A673 (cell line): ENCODE measurements around the gene ALG6. TPM values are rescaled to one million over a fixed set of nuclear protein-coding genes. Genes with fewer than 3 reads are reported as not detected.

Source experiments
- BruUV-seq: library from RNA; stranded (reverse); fragments of 400-500 nt; replicated peaks from 2 replicates; lab custom pipeline; 2021; lab: Mats Ljungman, UMichigan
- CTCF ChIA-PET: fragments of 300-600 bp; sonication (Branson Sonifier 250); formaldehyde crosslinking; loops from one replicate; lab custom pipeline; 2022; ENCODE audit warnings: antibody characterized with exemption; lab: Charles Lee
- POLR2A ChIA-PET: fragments of 300-600 bp; sonication (Branson Sonifier 250); formaldehyde crosslinking; loops from one replicate; lab custom pipeline; 2022; ENCODE audit warnings: antibody characterized with exemption; ENCODE audit not compliant: low non-redundant PET; lab: Charles Lee
- DNase-seq: peaks from one replicate; pipeline ENCODE4 v3.0.0-alpha.2; 2015; ENCODE audit warnings: low spot score
- H3K27ac ChIP-seq: fragments of 200-600 bp; sonication (generic); 2 replicates; pipeline ENCODE4 v1.5.1; 2016; ENCODE audit warnings: mixed run types, low read depth, mild to moderate bottlenecking, mixed read lengths, antibody characterized with exemption, low read length; ENCODE audit not compliant: poor library complexity, severe bottlenecking
- H3K27me3 ChIP-seq: fragments of 200-600 bp; sonication (generic); replicated peaks from 2 replicates; pipeline ENCODE4 v1.6.1; 2017; ENCODE audit warnings: mixed run types, low read depth, mild to moderate bottlenecking, mixed read lengths, antibody characterized with exemption, low read length; ENCODE audit not compliant: insufficient read depth, poor library complexity
- H3K36me3 ChIP-seq: fragments of 200-600 bp; sonication (generic); 2 replicates; pipeline ENCODE4 v1.6.1; 2016; ENCODE audit warnings: mixed run types, mild to moderate bottlenecking, mixed read lengths, antibody characterized with exemption, low read length; ENCODE audit not compliant: insufficient read depth, poor library complexity, severe bottlenecking
- H3K4me1 ChIP-seq: fragments of 200-600 bp; sonication (generic); 2 replicates; pipeline ENCODE4 v1.6.1; 2017; ENCODE audit warnings: mixed run types, mild to moderate bottlenecking, mixed read lengths, antibody characterized with exemption, low read length; ENCODE audit not compliant: insufficient read depth, poor library complexity, severe bottlenecking
- H3K4me3 ChIP-seq: fragments of 200-600 bp; sonication (generic); 2 replicates; pipeline ENCODE4 v1.5.1; 2016; ENCODE audit warnings: low read depth, mixed run types, mild to moderate bottlenecking, mixed read lengths, low read length; ENCODE audit not compliant: poor library complexity, severe bottlenecking
- H3K9me3 ChIP-seq: fragments of 200-600 bp; sonication (generic); 2 replicates; pipeline ENCODE4 v1.6.1; 2016; ENCODE audit warnings: mixed run types, low read depth, mild to moderate bottlenecking, mixed read lengths, antibody characterized with exemption, low read length; ENCODE audit not compliant: poor library complexity, severe bottlenecking
- EZH2 ChIP-seq: fragments of 200-600 bp; sonication (generic); IDR thresholded peaks from 2 replicates; pipeline ENCODE4 v1.6.1; 2017; ENCODE audit warnings: borderline replicate concordance, low read depth, mild to moderate bottlenecking, mixed read lengths, antibody characterized with exemption, low read length; ENCODE audit not compliant: poor library complexity, severe bottlenecking
- intact Hi-C: fragments of 100-400 bp; cut with micrococcal nuclease; formaldehyde crosslinking; loops from one replicate; pipeline ENCODE4 v1.10.0; 2022; ENCODE audit not compliant: unreplicated experiment
- total RNA-seq: library from RNA; stranded (reverse); gene quantifications from 2 replicates; pipeline ENCODE4 v1.2.3, GENCODE V29; 2021
- TF ChIP-seq, protein P1 (sequence below): fragments of 300-800, 200-600 bp; sonication (generic); conservative IDR thresholded peaks from 2 replicates; pipeline ENCODE4 v1.5.1; 2017; ENCODE audit warnings: low read depth, mild to moderate bottlenecking, antibody characterized with exemption, low read length, moderate library complexity, mixed read lengths

ALG6 gene
- total RNA-seq, 1 experiment from 2014 or later, result 33.0 TPM

DNA sequence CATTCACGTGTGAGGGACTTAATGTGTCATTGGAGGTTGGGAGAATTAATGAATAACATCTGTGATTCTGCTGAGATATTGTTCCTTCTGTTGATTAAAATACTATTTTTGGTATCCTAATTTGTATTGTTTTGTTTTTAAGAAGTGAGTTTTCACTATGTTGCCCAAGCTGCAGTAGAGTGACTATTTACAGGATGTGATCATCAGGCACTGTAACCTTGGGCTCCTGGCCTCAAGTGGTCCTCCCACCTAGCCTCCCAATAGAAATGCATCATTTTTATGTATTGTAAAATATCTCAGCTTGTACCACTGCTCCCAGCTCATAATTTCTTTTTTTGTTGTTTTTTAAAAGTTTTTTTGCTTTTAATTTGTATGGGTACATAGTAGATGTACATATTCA, 14.3 kb downstream of the ALG6 start:
- no peak overlapping the region for H3K4me3 ChIP-seq
- ChIA-PET CTCF (interaction anchor here (0.7 kb wide), 1 partner anchor 46 kb away, joined by 3 read pairs; no protein-coding TSS in a partner anchor), POLR2A (no interaction called here)
- H3K36me3 ChIP-seq, result no peaks in the 10 kb centered on the region
- peaks cover 8% of the 10 kb centered on the region for H3K9me3 ChIP-seq
- no peak for DNase-seq
- TF ChIP-seq EZH2, result no peak
- TF ChIP-seq, protein P1, sequence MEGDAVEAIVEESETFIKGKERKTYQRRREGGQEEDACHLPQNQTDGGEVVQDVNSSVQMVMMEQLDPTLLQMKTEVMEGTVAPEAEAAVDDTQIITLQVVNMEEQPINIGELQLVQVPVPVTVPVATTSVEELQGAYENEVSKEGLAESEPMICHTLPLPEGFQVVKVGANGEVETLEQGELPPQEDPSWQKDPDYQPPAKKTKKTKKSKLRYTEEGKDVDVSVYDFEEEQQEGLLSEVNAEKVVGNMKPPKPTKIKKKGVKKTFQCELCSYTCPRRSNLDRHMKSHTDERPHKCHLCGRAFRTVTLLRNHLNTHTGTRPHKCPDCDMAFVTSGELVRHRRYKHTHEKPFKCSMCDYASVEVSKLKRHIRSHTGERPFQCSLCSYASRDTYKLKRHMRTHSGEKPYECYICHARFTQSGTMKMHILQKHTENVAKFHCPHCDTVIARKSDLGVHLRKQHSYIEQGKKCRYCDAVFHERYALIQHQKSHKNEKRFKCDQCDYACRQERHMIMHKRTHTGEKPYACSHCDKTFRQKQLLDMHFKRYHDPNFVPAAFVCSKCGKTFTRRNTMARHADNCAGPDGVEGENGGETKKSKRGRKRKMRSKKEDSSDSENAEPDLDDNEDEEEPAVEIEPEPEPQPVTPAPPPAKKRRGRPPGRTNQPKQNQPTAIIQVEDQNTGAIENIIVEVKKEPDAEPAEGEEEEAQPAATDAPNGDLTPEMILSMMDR, result no peak
- H3K4me1 ChIP-seq, result no peaks in the 10 kb centered on the region
- BruUV-seq, result no TSS peak
- H3K27ac ChIP-seq, result no peak overlapping the region
- no peaks in the 10 kb centered on the region for H3K27me3 ChIP-seq
- intact Hi-C loops, result no loop called here

DNA sequence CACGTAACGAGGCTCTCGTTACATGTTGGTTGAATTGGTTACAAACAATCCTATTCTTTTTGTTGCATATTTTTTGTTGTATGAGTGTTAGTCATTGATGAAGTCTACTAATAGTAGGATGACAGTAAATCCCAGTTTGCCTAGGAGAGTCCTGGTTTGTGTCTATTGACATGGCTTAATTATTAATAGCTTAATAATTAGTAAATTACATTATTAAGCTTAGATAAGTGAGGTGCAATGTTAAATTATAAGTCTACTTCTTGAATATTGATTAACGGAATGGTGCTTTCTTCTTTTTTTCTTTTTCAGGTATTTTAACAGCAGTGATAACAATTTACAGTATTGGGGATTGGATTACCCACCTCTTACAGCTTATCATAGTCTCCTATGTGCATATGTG, 34.5 kb downstream of the ALG6 start:
- Histone ChIP-seq H3K27ac (no peak overlapping the region), H3K36me3 (peaks cover 6% of the 10 kb centered on the region), H3K4me1 (no peaks in the 10 kb centered on the region), H3K9me3 (no peaks in the 10 kb centered on the region), H3K27me3 (no peaks in the 10 kb centered on the region), H3K4me3 (no peak overlapping the region)
- BruUV-seq, result no TSS peak
- CTCF ChIA-PET, result no interaction called here
- DNase-seq, result no peak
- POLR2A ChIA-PET, result no interaction called here
- intact Hi-C loops, result no loop called here
- no peak for TF ChIP-seq EZH2
- TF ChIP-seq, protein P1, result no peak

DNA sequence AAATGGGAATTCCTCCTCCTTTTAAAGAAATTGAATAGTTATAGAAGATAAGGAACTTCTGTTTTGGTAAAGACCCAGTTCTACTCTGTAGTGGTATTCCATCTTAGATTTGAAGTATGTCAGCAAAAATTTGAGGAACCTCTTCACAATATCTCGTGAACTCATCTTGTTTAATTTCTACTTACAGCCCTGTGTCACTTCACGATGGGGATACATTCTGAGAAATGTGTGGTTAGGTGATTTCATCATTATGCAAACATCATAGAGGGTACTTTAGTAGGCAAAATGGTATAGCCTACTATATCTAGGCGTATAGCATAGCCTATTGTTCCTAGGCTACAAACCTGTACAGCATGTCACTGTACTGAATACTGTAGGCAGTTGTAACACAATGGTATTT, 36.0 kb downstream of the ALG6 start:
- no peak for TF ChIP-seq EZH2
- TF ChIP-seq, protein P1, result no peak
- CTCF ChIA-PET, result no interaction called here
- no TSS peak for BruUV-seq
- intact Hi-C loops, result no loop called here
- Histone ChIP-seq H3K9me3 (no peaks in the 10 kb centered on the region), H3K4me1 (no peaks in the 10 kb centered on the region), H3K27ac (no peak overlapping the region), H3K27me3 (no peaks in the 10 kb centered on the region), H3K4me3 (no peak overlapping the region), H3K36me3 (peaks cover 6% of the 10 kb centered on the region)
- POLR2A ChIA-PET, result no interaction called here
- DNase-seq, result no peak
